Muscle of back (tissue), 13 donors: ENCODE results near the gene KCNK16. TPM values are rescaled to one million over a fixed set of nuclear protein-coding genes. Genes with fewer than 3 reads are reported as not detected.

Source experiments
- DNase-seq, 3 donors: peaks; one replicate each; pipeline versions ENCODE4 v3.0.0 to v3.0.0-alpha.2; 2013
- long read RNA-seq, 9 donors: transcript quantifications; one replicate each; lab custom pipeline, GENCODE V29; 2026
- polyA plus RNA-seq, 10 donors: library from polyadenylated mRNA; unstranded; fragments of 120-200 nt; gene quantifications; one replicate each; pipeline ENCODE4 v1.2.1, GENCODE V29; 2013; ENCODE audit not compliant: insufficient read length in 10 of 10

Gene KCNK16
- polyA plus RNA-seq = not detected
- long read RNA-seq, donor 1 = 0 reads
- long read RNA-seq, donor 2 = 0 reads
- long read RNA-seq, donor 3 = 0 reads
- long read RNA-seq, donor 4 = 0 reads
- long read RNA-seq, donor 5 = 0 reads
- long read RNA-seq, donor 6 = 0 reads
- long read RNA-seq, donor 7 = 0 reads
- long read RNA-seq, donor 8 = 0 reads
- long read RNA-seq, donor 9 = 0 reads

- no peak for DNase-seq
These were observed at the start of gene KCNK16 for GRCh38 chr6:39322306-39322850. Gene KCNK16 (minus strand): TSS chr6:39322702. CDS start chr6:39322540, 162 bp downstream.

GRCh38 chr6:39370390-39370789 is 47.9 kb upstream of the KCNK16 start:
- DNase-seq = no peak

- DNase-seq = no peak
These were observed 47.5 kb upstream of the KCNK16 start for GRCh38 chr6:39369987-39370386.

- DNase-seq = peak in 1 of 3 donors; percentile 45
These were observed 45.2 kb upstream of the KCNK16 start for GRCh38 chr6:39367700-39368099.

GRCh38 chr6:39366931-39367618 is 44.6 kb upstream of the KCNK16 start:
- DNase-seq = no peak

GRCh38 chr6:39365281-39366074 is 43.0 kb upstream of the KCNK16 start:
- peak in 1 of 3 donors; percentile 34 for DNase-seq

GRCh38 chr6:39363280-39363679 is 40.8 kb upstream of the KCNK16 start:
- DNase-seq = no peak

GRCh38 chr6:39362487-39362865 is 40.0 kb upstream of the KCNK16 start:
- DNase-seq = no peak

- DNase-seq = peak; percentile 52 to 88 (median 75)
These were observed 39.4 kb upstream of the KCNK16 start for GRCh38 chr6:39361657-39362486.

GRCh38 chr6:39360378-39360777 is 37.9 kb upstream of the KCNK16 start:
- no peak for DNase-seq

GRCh38 chr6:39357998-39358686 is 35.6 kb upstream of the KCNK16 start:
- DNase-seq = peak; percentile 70 to 80 (median 71)

- DNase-seq = no peak
These were observed 31.3 kb upstream of the KCNK16 start for GRCh38 chr6:39353698-39354315.

GRCh38 chr6:39350723-39351505 is 28.4 kb upstream of the KCNK16 start:
- DNase-seq = no peak

- DNase-seq = no peak
These were observed 26.2 kb upstream of the KCNK16 start for GRCh38 chr6:39348740-39349139.

GRCh38 chr6:39347906-39348585 is 25.5 kb upstream of the KCNK16 start:
- peak; percentile 45 to 80 (median 70) for DNase-seq

GRCh38 chr6:39347206-39347605 is 24.7 kb upstream of the KCNK16 start:
- DNase-seq = no peak

- no peak for DNase-seq
These were observed 22.3 kb upstream of the KCNK16 start for GRCh38 chr6:39344821-39345280.

GRCh38 chr6:39343396-39343870 is 20.9 kb upstream of the KCNK16 start:
- DNase-seq = no peak
